DOHH2 (cell line): ENCODE data around the gene GAS6.

ENCODE experiments used
- H3F3A ChIP-seq: fragments of 200-600 bp; sonication (generic), shearing (Covaris generic); 2 replicates; pipeline ENCODE4 v1.6.0; 2016; ENCODE audit warnings: antibody characterized with exemption, mild to moderate bottlenecking; ENCODE audit not compliant: control insufficient read depth, insufficient read depth
- H3K27ac ChIP-seq: fragments of 200-600 bp; sonication (generic); 2 replicates; pipeline ENCODE4 v1.5.1; 2014; ENCODE audit warnings: low read depth, mild to moderate bottlenecking, low read length, moderate library complexity
- H3K27me3 ChIP-seq: fragments of 200-600 bp; sonication (generic); 2 replicates; pipeline ENCODE4 v1.6.1; 2014; ENCODE audit warnings: mild to moderate bottlenecking, low read length, mixed read lengths; ENCODE audit not compliant: control insufficient read depth
- H3K36me3 ChIP-seq: fragments of 200-600 bp; sonication (generic); 2 replicates; pipeline ENCODE4 v1.6.1; 2014; ENCODE audit warnings: mild to moderate bottlenecking, low read length, moderate library complexity, mixed read lengths; ENCODE audit not compliant: control insufficient read depth
- H3K4me1 ChIP-seq: fragments of 200-600 bp; sonication (generic); 2 replicates; pipeline ENCODE4 v1.6.1; 2014; ENCODE audit warnings: mild to moderate bottlenecking, low read length, mixed read lengths; ENCODE audit not compliant: control insufficient read depth
- H3K4me2 ChIP-seq: fragments of 200-600 bp; sonication (generic); 2 replicates; pipeline ENCODE4 v1.6.0; 2014; ENCODE audit warnings: mild to moderate bottlenecking, low read length, moderate library complexity
- H3K4me3 ChIP-seq: fragments of 200-600 bp; sonication (generic); 2 replicates; pipeline ENCODE4 v1.5.1; 2014; ENCODE audit warnings: mild to moderate bottlenecking, low read length, mixed read lengths
- H3K79me2 ChIP-seq: fragments of 200-600 bp; sonication (generic); 2 replicates; pipeline ENCODE4 v1.6.1; 2014; ENCODE audit warnings: mild to moderate bottlenecking, low read length, mixed read lengths; ENCODE audit not compliant: control insufficient read depth
- H3K9me2 ChIP-seq: fragments of 200-600 bp; sonication (generic); replicated peaks from 2 replicates; pipeline ENCODE4 v1.6.1; 2014; ENCODE audit warnings: mild to moderate bottlenecking, low read length, mixed read lengths; ENCODE audit not compliant: control insufficient read depth
- H3K9me3 ChIP-seq: fragments of 200-600 bp; sonication (generic); 2 replicates; pipeline ENCODE4 v1.6.1; 2014; ENCODE audit warnings: antibody characterized with exemption, low read length, mixed read lengths; ENCODE audit not compliant: control insufficient read depth, insufficient read depth
- H4K20me1 ChIP-seq: fragments of 200-600 bp; sonication (generic); 2 replicates; pipeline ENCODE4 v1.6.0; 2014; ENCODE audit warnings: low read depth, mild to moderate bottlenecking, antibody characterized with exemption, low read length, moderate library complexity; ENCODE audit not compliant: control insufficient read depth, insufficient read depth
- CTCF ChIP-seq: fragments of 200-600 bp; sonication (generic); IDR thresholded peaks from one replicate; pipeline ENCODE4 v1.5.1; 2014; ENCODE audit warnings: antibody characterized with exemption, mild to moderate bottlenecking, low read depth, low read length; ENCODE audit not compliant: poor library complexity, severe bottlenecking
- EZH2phosphoT487 ChIP-seq: fragments of 200-600 bp; sonication (generic); IDR thresholded peaks from 2 replicates; pipeline ENCODE4 v1.6.1; 2017; ENCODE audit warnings: borderline replicate concordance, mild to moderate bottlenecking, antibody characterized with exemption, low read length, moderate library complexity, mixed read lengths

GAS6 gene

GRCh38 chr13:113819731-113820715, 43.9 kb downstream of the GAS6 start:
- H4K20me1 ChIP-seq, result no peaks in the 10 kb centered on the region
- peaks cover 19% of the 10 kb centered on the region for H3K36me3 ChIP-seq
- peaks cover 40% of the 10 kb centered on the region for H3K79me2 ChIP-seq
- H3K27ac ChIP-seq, result no peak overlapping the region
- no peaks in the 10 kb centered on the region for H3K9me2 ChIP-seq
- H3K4me1 ChIP-seq, result peaks cover 14% of the 10 kb centered on the region
- no peak overlapping the region for H3K4me2 ChIP-seq
- TF ChIP-seq EZH2phosphoT487, result no peak
- TF ChIP-seq CTCF, result no peak
- H3F3A ChIP-seq, result no peaks in the 10 kb centered on the region
- no peaks in the 10 kb centered on the region for H3K27me3 ChIP-seq
- peaks cover 10% of the 10 kb centered on the region; the same call in 1 of the 2 replicates for H3K9me3 ChIP-seq
- no peak overlapping the region for H3K4me3 ChIP-seq

- Histone ChIP-seq H3K9me2 (no peaks in the 10 kb centered on the region), H3K4me2 (no peak overlapping the region), H4K20me1 (no peaks in the 10 kb centered on the region), H3K36me3 (peaks cover 19% of the 10 kb centered on the region), H3K4me1 (peaks cover 14% of the 10 kb centered on the region), H3K9me3 (peaks cover 16% of the 10 kb centered on the region; the same call in 1 of the 2 replicates), H3K79me2 (peaks cover 41% of the 10 kb centered on the region), H3F3A (no peaks in the 10 kb centered on the region), H3K4me3 (no peak overlapping the region), H3K27ac (no peak overlapping the region), H3K27me3 (no peaks in the 10 kb centered on the region)
- TF ChIP-seq EZH2phosphoT487, result no peak
- no peak for TF ChIP-seq CTCF
Measured at GRCh38 chr13:113819341-113819730, 44.5 kb downstream of the GAS6 start.

- no peaks in the 10 kb centered on the region for H4K20me1 ChIP-seq
- H3K4me1 ChIP-seq, result peaks cover 14% of the 10 kb centered on the region
- H3K9me2 ChIP-seq, result no peaks in the 10 kb centered on the region
- H3K27me3 ChIP-seq, result no peaks in the 10 kb centered on the region
- H3K4me2 ChIP-seq, result no peak overlapping the region
- H3K9me3 ChIP-seq, result peaks cover 19% of the 10 kb centered on the region; the same call in 1 of the 2 replicates
- no peaks in the 10 kb centered on the region for H3F3A ChIP-seq
- peaks cover 41% of the 10 kb centered on the region for H3K79me2 ChIP-seq
- no peak overlapping the region for H3K4me3 ChIP-seq
- H3K27ac ChIP-seq, result no peak overlapping the region
- H3K36me3 ChIP-seq, result peaks cover 19% of the 10 kb centered on the region
- TF ChIP-seq EZH2phosphoT487, result no peak
- TF ChIP-seq CTCF, result no peak
Measured at GRCh38 chr13:113818700-113819295, 45.1 kb downstream of the GAS6 start.
